H1 (cell line): Measurements from ENCODE around the gene KRTAP10-12.

Experiments
- BCL11A ChIP-seq, 2 experiments: IDR thresholded peaks; one replicate each; pipeline ENCODE4 v1.6.1; 2011; ENCODE audit warnings: low read depth in 2 of 2, low read length in 2 of 2, mild to moderate bottlenecking in 2 of 2
- CEBPB ChIP-seq: IDR thresholded peaks from 2 replicates; pipeline ENCODE4 v1.6.1; 2012; ENCODE audit warnings: low read depth, low read length
- CHD2 ChIP-seq: IDR thresholded peaks from 2 replicates; pipeline ENCODE4 v1.6.1; 2012; ENCODE audit warnings: low read length, improper control_type of control experiment
- EP300 ChIP-seq, 2 experiments: IDR thresholded peaks; 1 replicate in 1 of 2; 2 replicates in 1 of 2; pipeline ENCODE4 v1.6.1; 2011 to 2012; ENCODE audit warnings: low read depth in 2 of 2, low read length in 2 of 2, mild to moderate bottlenecking in 2 of 2, borderline replicate concordance in 1 of 2, inconsistent platforms in 1 of 2, moderate library complexity in 1 of 2
- EZH2 ChIP-seq: fragments of 200-600 bp; sonication (generic); IDR thresholded peaks from 2 replicates; pipeline ENCODE4 v1.7.1; 2012; ENCODE audit warnings: low read depth, mild to moderate bottlenecking, moderate library complexity, low read length, inconsistent platforms; ENCODE audit not compliant: severe bottlenecking
- JUND ChIP-seq: IDR thresholded peaks from 2 replicates; pipeline ENCODE4 v1.6.1; 2011; ENCODE audit warnings: mild to moderate bottlenecking, improper control_type of control experiment, low read length
- KDM5A ChIP-seq: fragments of 200-600 bp; IDR thresholded peaks from 2 replicates; pipeline ENCODE4 v1.7.1; 2012; ENCODE audit warnings: mild to moderate bottlenecking, low read length, inconsistent platforms, mixed read lengths
- MAX ChIP-seq: IDR thresholded peaks from 2 replicates; pipeline ENCODE4 v1.6.1; 2012; ENCODE audit warnings: inconsistent platforms
- RNF2 ChIP-seq: fragments of 200-900, 300-1000 bp; sonication (generic); IDR thresholded peaks from 2 replicates; pipeline ENCODE4 v1.7.1; 2016; ENCODE audit warnings: borderline replicate concordance, low read depth, mild to moderate bottlenecking, antibody characterized with exemption, low read length; ENCODE audit not compliant: poor library complexity, severe bottlenecking; ENCODE audit errors: missing control alignments
- SIX5 ChIP-seq: IDR thresholded peaks from 2 replicates; pipeline ENCODE4 v1.6.1; 2011; ENCODE audit warnings: mild to moderate bottlenecking, low read depth, low read length
- SP1 ChIP-seq: IDR thresholded peaks from 2 replicates; pipeline ENCODE4 v1.6.1; 2011; ENCODE audit warnings: low read depth, low read length
- TAF1 ChIP-seq: IDR thresholded peaks from 2 replicates; pipeline ENCODE4 v1.6.1; 2011; ENCODE audit warnings: mild to moderate bottlenecking, low read depth, low read length
- TF ChIP-seq, protein P1 (sequence below), 3 experiments: IDR thresholded peaks; 1 replicate in 2 of 3; 2 replicates in 1 of 3; pipeline versions ENCODE4 v1.5.1 to v1.6.1; 2011; ENCODE audit warnings: low read length in 3 of 3, mild to moderate bottlenecking in 3 of 3, inconsistent platforms in 2 of 3, low read depth in 1 of 3, moderate library complexity in 1 of 3; ENCODE audit not compliant: insufficient read depth in 1 of 3; ENCODE audit errors: control extremely low read depth in 1 of 3

DNA sequence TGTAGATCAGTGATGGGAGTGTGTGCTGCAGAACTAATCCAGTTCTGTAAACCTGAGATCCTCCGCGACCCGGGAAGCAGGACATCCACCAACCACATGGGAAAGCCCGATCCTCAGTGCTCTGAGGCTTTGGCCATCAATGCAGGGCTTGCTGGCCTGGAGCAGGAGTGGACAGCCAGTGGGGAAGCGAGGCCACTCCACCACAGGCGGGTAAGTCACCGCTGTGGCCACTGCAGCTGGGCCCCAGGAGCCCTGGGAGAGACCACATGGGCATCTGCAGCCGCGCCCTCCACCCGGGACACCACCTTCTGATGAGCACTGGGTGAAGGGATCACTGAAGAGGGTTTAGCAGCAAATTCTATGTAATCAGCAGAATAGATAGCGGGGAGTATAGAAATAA is 15.8 kb upstream of the KRTAP10-12 start:
- TF ChIP-seq TAF1 (no peak), MAX (no peak), RNF2 (no peak), JUND (no peak), EZH2 (no peak), EP300 (IDR thresholded peaks at IDR 0.05; ENCODE audit: borderline replicate concordance in 1 of 2, low read depth in 2 of 2, low read length in 2 of 2) (no peak), SP1 (no peak), KDM5A (no peak), SIX5 (no peak), BCL11A (IDR thresholded peaks at IDR 0.05; ENCODE audit: low read depth in 2 of 2, low read length in 2 of 2) (no peak), CHD2 (no peak), CEBPB (no peak)
- TF ChIP-seq, protein P1, sequence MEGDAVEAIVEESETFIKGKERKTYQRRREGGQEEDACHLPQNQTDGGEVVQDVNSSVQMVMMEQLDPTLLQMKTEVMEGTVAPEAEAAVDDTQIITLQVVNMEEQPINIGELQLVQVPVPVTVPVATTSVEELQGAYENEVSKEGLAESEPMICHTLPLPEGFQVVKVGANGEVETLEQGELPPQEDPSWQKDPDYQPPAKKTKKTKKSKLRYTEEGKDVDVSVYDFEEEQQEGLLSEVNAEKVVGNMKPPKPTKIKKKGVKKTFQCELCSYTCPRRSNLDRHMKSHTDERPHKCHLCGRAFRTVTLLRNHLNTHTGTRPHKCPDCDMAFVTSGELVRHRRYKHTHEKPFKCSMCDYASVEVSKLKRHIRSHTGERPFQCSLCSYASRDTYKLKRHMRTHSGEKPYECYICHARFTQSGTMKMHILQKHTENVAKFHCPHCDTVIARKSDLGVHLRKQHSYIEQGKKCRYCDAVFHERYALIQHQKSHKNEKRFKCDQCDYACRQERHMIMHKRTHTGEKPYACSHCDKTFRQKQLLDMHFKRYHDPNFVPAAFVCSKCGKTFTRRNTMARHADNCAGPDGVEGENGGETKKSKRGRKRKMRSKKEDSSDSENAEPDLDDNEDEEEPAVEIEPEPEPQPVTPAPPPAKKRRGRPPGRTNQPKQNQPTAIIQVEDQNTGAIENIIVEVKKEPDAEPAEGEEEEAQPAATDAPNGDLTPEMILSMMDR (IDR thresholded peaks at IDR 0.05; ENCODE audit: control extremely low read depth in 1 of 3, insufficient read depth in 1 of 3, low read depth in 1 of 3, low read length in 3 of 3) = no peak
